Stomach smooth muscle (tissue), 2 donors: ENCODE measurements around the gene ALDH1A1.

ENCODE experiments used
- H3K27ac ChIP-seq: one replicate; pipeline ENCODE4 v1.7.0; 2013; ENCODE audit warnings: mild to moderate bottlenecking, low read length, inconsistent platforms
- H3K27me3 ChIP-seq, 2 donors: one replicate each; pipeline ENCODE4 v1.7.0; 2013; ENCODE audit warnings: low read length in 2 of 2; ENCODE audit not compliant: insufficient read depth in 2 of 2, control insufficient read depth in 1 of 2
- H3K36me3 ChIP-seq, 2 donors: one replicate each; pipeline ENCODE4 v1.7.0; 2013; ENCODE audit warnings: low read length in 2 of 2; ENCODE audit not compliant: control insufficient read depth in 2 of 2, insufficient read depth in 2 of 2
- H3K4me1 ChIP-seq: one replicate; pipeline ENCODE4 v1.7.0; 2013; ENCODE audit warnings: low read length; ENCODE audit not compliant: control insufficient read depth, insufficient read depth
- H3K4me3 ChIP-seq, 2 donors: one replicate each; pipeline ENCODE4 v1.7.0; 2013; ENCODE audit warnings: low read length in 2 of 2
- H3K9ac ChIP-seq, 2 donors: one replicate each; pipeline ENCODE4 v1.7.0; 2013; ENCODE audit warnings: low read length in 2 of 2, mild to moderate bottlenecking in 1 of 2
- H3K9me3 ChIP-seq, 2 donors: one replicate each; pipeline ENCODE4 v1.7.0; 2013; ENCODE audit warnings: low read length in 2 of 2; ENCODE audit not compliant: control insufficient read depth in 2 of 2
- donor health status: healthy.
- donor health status: Pancreatic carcinoma.

ALDH1A1 gene

DNA sequence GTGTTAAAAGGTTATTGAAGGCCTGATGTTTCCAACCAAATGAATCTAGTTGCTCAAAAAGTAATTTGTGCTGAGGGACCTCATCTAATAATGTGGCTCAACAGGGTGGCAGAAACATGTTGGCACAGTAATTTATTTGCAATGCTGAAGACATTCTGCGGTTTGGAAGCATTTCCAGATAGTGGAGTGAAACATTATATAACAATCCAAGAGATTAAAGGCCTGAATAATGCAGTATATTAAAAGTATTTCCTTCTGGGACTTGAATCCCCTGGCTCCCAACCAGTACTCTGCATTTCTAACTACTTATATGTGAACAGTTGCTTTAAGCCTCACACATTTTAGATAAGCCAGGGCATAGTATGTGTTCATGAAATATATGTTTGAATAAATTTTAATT, 25.9 kb upstream of the ALDH1A1 start:
- Histone ChIP-seq H3K4me1 (no peaks in the 10 kb centered on the region), H3K27ac (no peak overlapping the region), H3K4me3 (no peak overlapping the region), H3K9ac (no peak overlapping the region), H3K27me3 (no peaks in the 10 kb centered on the region), H3K9me3 (no peaks in the 10 kb centered on the region), H3K36me3 (no peaks in the 10 kb centered on the region)

DNA sequence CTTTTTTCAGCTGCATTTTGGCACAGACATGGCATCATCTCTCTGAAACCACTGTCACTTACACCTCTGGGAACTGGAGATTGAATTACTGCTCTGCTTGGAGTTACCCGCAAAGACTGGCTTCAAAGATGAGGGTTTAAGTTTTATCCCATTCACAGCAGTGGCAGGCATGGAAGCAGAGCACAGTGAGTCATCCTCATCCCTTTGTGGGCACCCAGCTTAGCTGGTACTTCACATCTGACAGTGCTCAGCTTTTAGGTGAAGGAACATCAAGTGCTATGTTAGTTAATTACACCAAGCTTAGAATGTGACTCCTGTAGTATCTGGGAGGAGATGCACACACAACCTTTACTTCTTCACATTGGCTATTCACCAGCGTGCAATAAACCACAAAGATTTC, 24.8 kb upstream of the ALDH1A1 start:
- Histone ChIP-seq H3K4me1 (no peaks in the 10 kb centered on the region), H3K27ac (no peak overlapping the region), H3K4me3 (no peak overlapping the region), H3K36me3 (no peaks in the 10 kb centered on the region), H3K9ac (no peak overlapping the region), H3K27me3 (no peaks in the 10 kb centered on the region), H3K9me3 (no peaks in the 10 kb centered on the region)

DNA sequence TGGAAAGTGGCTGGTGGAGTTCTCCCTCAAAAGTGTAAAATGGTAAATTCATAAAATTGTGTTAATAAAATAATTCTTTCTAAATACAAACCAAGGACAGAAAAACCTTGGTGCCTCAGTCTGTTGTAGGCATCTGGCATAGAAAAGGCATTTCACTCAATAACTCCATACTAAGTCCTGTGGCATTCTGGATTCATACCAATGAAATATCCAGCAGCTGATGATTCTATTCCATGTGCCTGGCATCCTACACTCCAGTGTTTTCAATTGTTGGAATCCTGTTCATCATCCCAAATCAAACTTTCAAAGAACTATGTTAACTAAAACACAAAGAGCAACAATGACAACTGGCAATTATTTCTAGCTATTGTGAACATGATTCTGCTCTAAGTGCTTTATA, 21.6 kb upstream of the ALDH1A1 start:
- Histone ChIP-seq H3K36me3 (no peaks in the 10 kb centered on the region), H3K4me1 (no peaks in the 10 kb centered on the region), H3K9ac (no peak overlapping the region), H3K27me3 (no peaks in the 10 kb centered on the region), H3K9me3 (no peaks in the 10 kb centered on the region), H3K27ac (no peak overlapping the region), H3K4me3 (no peak overlapping the region)

DNA sequence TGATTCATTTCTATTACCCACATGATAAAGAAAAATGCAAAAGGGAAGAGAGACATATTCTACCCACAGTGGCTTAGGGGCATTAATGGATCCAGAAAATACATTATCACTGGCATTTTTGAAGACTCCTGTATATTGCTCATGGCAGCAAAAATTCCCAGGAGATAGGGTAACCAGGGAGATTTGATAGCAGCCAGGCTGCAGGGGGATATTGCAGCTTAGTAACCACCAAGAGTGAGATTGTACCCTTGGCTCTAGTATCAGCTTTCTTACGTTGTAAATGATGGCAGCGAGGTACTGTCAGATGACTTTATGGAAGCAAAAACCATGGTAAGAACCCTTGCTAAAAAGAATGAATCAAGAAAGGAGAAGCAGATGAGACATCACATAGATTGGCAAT, 19.8 kb upstream of the ALDH1A1 start:
- Histone ChIP-seq H3K4me3 (no peak overlapping the region), H3K36me3 (no peaks in the 10 kb centered on the region), H3K9me3 (no peaks in the 10 kb centered on the region), H3K4me1 (no peaks in the 10 kb centered on the region), H3K27me3 (no peaks in the 10 kb centered on the region), H3K9ac (no peak overlapping the region), H3K27ac (no peak overlapping the region)

DNA sequence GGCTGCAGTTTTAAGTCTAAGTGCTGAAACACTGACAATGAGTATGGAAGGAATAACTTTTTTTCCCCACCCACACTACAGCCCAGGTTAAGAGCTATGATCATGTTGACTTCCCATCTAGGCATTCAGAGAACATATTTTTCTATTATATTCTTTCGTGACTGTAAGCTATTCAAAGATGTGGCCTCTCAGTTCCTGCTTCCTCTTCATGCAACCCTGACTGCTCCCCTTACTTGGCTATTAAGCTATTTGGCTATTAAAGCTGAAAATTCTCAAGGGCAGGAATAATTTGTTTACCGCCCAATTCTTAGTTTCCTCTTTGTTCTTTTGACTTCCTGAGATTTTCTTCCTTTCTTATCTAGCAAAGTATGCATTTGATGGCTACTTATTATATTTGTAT, 18.6 kb upstream of the ALDH1A1 start:
- no peaks in the 10 kb centered on the region for H3K36me3 ChIP-seq
- H3K9me3 ChIP-seq: no peaks in the 10 kb centered on the region
- no peak overlapping the region for H3K4me3 ChIP-seq
- H3K27ac ChIP-seq: no peak overlapping the region
- H3K4me1 ChIP-seq: no peaks in the 10 kb centered on the region
- H3K27me3 ChIP-seq: no peaks in the 10 kb centered on the region
- no peak overlapping the region for H3K9ac ChIP-seq

DNA sequence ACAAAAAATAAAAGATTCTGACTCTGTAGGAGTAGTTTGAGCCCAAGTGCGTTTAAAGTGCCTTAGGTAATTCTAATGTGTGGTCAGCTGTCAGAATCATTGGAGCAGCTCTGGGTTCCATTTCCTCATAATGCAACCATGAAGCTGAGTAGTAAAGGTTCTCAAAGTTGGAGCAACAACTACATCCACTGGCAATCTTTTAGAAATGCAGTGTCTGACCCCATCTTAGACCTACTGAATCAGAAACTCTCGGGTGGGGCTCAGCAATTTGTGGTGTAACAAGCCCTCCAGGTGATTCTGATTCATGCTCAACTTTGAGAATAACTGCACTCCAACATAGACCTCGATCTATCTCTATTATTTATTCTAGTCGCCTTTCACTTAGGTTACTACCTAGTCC, 7.6 kb upstream of the ALDH1A1 start:
- Histone ChIP-seq H3K9ac (no peak overlapping the region), H3K9me3 (peaks cover 0 to 4% of the 10 kb centered on the region in 2 donors), H3K4me1 (no peaks in the 10 kb centered on the region), H3K36me3 (no peaks in the 10 kb centered on the region), H3K4me3 (no peak overlapping the region), H3K27me3 (no peaks in the 10 kb centered on the region), H3K27ac (no peak overlapping the region)

DNA sequence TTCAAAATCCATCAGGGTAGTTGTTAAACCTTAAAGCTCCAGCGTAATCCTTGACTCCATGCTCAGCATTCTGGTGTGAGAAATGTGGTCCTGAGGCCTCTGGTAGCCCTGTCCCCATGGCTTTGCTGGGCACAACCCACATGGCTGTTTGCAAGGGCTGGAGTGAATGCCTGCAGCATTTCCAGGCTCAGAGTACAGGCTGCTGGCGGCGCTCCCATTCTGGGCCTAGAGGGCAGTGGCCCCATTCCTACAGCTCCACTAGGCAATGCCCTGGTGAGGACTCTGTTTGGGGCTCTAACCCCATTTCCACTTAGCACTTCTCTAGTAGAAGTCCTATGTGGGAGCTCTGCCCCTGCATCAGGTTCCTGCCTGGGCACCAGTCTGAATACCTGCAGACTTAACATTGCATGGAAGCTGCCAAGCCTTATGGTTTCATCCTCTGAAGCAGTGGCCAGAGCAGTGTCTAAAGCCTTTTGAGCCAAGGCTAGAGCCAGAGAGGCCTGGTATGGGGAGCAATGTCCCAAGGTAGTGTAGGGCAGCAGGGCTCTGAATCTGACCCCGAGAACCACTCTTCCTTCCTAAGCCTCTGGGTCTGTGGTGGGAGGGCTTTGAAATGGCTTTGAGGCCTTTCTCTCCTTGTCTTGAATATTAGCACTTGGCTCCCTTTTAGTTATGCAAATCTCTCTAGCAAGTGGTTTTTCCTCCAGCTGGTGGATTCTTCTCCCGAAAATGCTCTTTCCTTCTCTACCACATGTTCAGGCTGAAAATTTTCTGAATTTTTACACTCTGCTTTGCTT, 5.8 kb upstream of the ALDH1A1 start:
- Histone ChIP-seq H3K4me1 (no peaks in the 10 kb centered on the region), H3K36me3 (no peaks in the 10 kb centered on the region), H3K4me3 (no peak overlapping the region), H3K9ac (no peak overlapping the region), H3K9me3 (peaks cover 0 to 4% of the 10 kb centered on the region in 2 donors), H3K27ac (no peak overlapping the region), H3K27me3 (no peaks in the 10 kb centered on the region)

DNA sequence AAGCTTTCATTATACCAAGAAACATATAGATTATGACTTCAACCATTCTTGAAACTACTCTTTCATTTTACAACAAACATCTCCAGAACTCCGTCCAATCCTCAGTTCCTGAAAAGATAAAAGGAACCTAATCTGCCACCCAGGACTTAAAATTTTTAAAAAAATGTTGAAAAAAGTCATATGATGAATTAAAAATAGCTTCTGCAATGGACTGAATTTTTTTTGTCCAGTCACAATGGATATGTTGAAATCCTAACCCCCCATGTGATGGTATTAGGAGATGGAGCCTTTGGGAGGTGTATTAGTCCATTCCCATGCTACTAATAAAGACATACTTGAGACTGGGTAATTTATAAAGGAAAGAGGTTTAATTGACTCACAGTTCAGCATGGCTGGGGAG, 2.7 kb upstream of the ALDH1A1 start:
- Histone ChIP-seq H3K9ac (no peak overlapping the region), H3K27ac (no peak overlapping the region), H3K4me3 (no peak overlapping the region), H3K27me3 (no peaks in the 10 kb centered on the region), H3K4me1 (no peaks in the 10 kb centered on the region), H3K9me3 (peaks cover 0 to 4% of the 10 kb centered on the region in 2 donors), H3K36me3 (no peaks in the 10 kb centered on the region)

DNA sequence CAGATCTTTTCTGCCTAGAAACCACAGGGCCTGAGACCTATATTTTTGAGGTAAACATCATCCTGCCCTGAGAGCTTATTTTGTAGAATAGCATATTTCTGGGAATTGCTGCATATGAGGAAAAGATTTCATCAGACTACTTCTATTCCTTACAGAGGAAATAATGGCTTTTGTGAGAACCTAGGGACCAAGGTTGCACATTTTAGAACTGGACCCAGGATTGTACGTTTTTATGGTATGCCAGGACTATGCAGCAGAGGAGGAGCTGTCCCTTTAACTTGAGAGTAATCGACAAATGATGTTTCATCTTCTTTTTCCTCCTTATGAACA, 2.2 kb upstream of the ALDH1A1 start:
- H3K4me1 ChIP-seq: no peaks in the 10 kb centered on the region
- no peaks in the 10 kb centered on the region for H3K27me3 ChIP-seq
- no peak overlapping the region for H3K4me3 ChIP-seq
- no peak overlapping the region for H3K27ac ChIP-seq
- H3K9me3 ChIP-seq: peaks cover 0 to 4% of the 10 kb centered on the region in 2 donors
- no peaks in the 10 kb centered on the region for H3K36me3 ChIP-seq
- H3K9ac ChIP-seq: no peak overlapping the region

DNA sequence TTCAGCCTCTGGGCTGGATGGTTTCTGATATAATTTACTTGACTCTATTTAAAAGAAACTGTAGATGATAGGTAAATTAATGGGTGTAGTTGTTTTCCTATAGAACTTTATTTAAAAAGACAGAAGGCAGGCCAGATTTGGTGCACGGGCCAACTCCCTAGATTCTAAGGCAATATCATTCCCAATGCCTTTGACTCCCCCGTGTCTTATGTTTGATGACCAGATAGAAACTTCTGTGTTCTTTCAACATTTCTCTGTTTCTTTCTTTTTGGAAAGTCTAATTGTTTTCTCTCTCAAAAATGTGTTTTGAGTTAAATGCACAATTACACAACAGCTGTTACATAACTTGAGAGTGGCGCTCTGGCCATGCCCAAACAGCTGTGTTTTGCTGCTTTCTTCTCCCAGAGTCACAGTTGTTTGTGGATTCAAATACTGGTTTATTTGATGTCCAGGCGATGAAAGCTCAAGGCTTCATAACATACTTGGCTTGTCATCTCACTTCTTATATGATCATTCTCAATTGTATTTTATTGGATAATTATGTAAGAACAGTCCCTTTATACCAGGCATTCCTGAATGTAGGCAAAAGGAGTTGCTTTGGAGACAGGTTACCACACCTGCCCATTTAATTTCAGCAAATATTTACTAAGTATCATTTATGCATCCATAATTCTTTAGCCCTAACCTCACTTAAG, 1.7 kb upstream of the ALDH1A1 start:
- H3K27ac ChIP-seq: no peak overlapping the region

DNA sequence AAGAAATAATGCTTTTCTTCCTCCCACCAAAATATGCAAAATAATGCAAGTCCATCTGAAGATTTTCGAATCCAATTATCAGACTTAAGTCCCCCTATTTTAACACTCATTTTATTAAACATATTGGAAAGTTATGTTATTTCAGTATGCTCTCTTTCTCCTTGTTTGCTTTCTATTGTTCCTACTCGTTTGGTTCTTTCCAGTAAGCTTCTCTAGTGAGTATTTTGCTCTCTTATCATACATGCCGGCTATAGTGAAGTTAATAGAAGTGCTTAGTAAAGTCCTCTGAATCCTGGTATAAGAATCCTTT, 517 bp downstream of the ALDH1A1 start:
- Histone ChIP-seq H3K36me3 (no peaks in the 10 kb centered on the region), H3K27me3 (no peaks in the 10 kb centered on the region), H3K27ac (no peak overlapping the region), H3K4me1 (no peaks in the 10 kb centered on the region), H3K9me3 (no peaks in the 10 kb centered on the region), H3K9ac (peak overlapping the region in 1 of 2 donors; percentile 44), H3K4me3 (peak overlapping the region; percentile 15 to 61)

More for the DNA sequence above, 1.7 kb upstream of the ALDH1A1 start:
- no peaks in the 10 kb centered on the region for H3K27me3 ChIP-seq
- H3K9me3 ChIP-seq: peaks cover 0 to 4% of the 10 kb centered on the region in 2 donors
- no peak overlapping the region for H3K4me3 ChIP-seq
- no peaks in the 10 kb centered on the region for H3K4me1 ChIP-seq
- no peak overlapping the region for H3K9ac ChIP-seq
- H3K36me3 ChIP-seq: no peaks in the 10 kb centered on the region
